ENCODE results near the gene RDX.

DNA sequence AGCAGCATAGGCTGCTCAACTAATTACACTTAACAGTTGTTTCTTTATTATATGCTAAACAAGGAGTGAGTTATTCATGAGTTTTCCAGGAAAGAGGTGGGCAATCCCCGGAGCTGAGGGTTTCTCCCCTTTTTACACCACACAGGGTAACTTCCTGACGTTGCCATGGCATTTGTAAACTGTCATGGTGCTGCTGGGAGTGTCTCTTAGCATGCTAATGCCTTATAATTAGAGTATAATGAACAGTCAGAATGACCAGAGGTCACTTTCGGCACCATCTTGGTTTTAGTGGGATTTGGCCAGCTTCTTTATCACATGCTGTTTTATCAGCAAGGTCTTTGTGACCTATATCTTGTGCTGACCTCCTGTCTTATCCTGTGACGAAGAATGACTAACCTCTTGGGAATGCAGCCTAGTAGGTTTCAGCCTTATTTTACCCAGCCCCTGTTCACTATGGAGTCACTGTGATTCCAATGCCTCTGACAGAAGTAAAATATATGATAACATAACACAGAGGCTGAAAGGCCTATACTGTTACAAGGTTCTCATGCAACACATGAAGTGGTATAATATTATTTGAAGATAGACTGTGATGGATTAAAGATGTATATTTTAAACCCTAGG, 41.3 kb upstream of the RDX start:
- TF ChIP-seq ZNF217 (IDR thresholded peaks at IDR 0.05) = no peak
- TF ChIP-seq HDAC6 (IDR thresholded peaks at IDR 0.05; ENCODE audit: unreplicated experiment) = no peak
- TF ChIP-seq SPI1 (IDR thresholded peaks at IDR 0.05; ENCODE audit: borderline replicate concordance, insufficient read depth, low read depth, low read length) = no peak
